AG20443 (cell line): ENCODE measurements around the gene AHRR.
A peak's percentile ranks its signal among the peaks of the same experiment; 100 is the strongest.
"Not testable (repeated sequence)": the region's sequence is repeated elsewhere in the genome, so short reads cannot be mapped to it uniquely, and the experiment has no call there.

Experiments
- DNase-seq: peaks from one replicate; pipeline ENCODE4 v3.0.0; 2012; ENCODE audit warnings: low spot score, mixed read lengths

Gene AHRR

DNA sequence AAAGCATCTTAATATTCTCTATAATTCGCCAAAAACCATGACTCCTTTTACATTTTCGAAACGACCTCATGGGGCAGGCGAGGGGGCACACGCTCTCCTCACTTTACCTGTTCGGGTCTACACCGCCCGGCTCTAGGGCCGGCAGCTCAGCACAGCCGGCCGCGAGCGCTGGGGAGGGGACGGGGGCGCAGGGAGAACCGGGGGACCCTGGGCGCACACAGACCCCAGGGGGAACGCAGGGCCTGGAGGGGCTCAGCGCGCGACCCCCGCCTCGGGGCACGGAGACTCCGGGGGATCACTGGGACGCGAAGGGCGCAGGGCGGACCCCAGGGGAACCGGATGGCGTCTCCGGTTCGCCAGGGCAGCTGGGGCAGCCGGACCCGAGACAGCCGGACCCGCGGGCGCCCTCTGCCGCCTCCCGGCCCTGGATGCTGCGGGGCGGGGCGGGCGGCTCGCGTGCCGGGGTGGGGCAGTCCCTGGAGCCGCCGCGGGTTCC lies at the start of gene AHRR:
Gene AHRR (plus strand): TSS at position 485 of the 496 bp plus-strand sequence. CDS start 22,189 bp downstream, outside the sequence.
- peak; percentile 98 for DNase-seq

DNA sequence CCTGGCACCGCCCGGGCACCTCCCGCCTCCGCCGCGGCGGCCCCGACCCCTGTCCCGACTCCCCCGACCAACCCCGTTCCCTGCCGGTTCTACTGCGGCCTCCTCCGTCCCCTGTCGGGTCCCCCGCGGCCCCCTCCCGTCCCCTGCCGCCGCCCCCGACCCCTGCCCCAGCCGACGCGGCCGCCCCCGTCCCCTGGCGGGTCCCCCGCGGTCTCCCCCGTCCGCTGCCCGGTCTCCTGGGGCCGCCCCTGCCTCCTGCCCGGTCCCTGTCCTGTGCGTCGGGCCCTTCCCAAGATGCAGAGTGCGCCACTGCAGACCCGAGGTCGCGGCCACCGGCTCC lies 49.7 kb upstream of the AHRR start:
- DNase-seq = not testable (repeated sequence)

DNA sequence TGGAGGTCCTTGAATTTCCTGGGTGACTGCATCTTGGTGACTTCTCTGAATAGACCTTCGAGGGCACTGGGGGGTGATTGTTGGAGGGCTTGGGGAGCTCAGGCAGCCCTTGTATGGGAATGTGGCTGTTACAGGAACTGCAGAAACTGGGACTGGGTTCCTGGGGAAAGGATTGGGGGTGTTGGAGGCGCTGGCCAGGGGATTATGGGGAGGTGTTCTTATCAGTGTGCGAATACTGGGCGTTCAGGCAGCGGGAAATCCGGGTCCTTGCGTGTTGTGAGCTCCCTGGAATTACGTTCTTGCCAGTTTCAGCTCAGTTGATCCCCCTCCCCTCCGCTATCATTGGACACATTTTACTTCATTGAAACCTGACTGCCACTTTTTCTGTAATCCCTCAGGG lies 48.4 kb upstream of the AHRR start:
- not testable (repeated sequence) for DNase-seq

DNA sequence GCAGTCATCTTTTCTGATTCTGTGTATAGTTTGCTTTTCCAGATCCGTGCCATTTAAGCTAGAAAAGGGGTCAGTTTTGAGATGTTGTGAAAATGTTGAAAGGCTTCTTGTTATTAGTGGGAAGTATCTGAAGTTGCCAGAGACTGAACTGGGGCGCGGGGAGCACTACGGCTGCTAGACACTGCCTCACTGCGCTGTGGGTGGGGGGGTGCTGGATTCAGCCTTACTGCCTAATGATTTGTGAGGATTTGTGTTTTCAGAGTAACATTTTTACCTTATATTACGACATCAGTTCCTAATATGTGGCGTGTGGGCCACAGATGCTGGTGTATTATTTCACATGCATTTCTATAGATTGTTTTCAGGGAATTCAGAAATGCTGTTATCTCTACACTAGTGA lies 48.0 kb upstream of the AHRR start:
- DNase-seq = not testable (repeated sequence)

DNA sequence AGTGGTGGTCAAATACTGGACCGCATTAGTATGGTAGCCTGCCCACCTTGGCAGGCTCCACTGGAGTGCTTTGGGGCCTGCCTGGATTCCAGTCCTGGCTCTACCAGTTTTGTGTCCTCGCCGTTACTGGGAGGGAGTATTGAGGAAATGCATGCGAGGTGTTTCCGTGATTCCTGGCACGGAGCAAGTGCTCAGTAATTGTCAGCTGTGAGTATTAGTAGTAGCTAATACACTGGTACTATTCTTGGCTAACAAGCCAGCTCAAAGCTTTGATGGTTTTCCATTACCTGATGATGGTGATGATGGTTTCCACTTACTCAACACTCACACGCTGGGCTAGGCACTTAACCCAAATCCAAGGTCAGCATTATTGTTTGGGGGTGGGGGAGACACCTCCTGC lies 47.2 kb upstream of the AHRR start:
- not testable (repeated sequence) for DNase-seq

DNA sequence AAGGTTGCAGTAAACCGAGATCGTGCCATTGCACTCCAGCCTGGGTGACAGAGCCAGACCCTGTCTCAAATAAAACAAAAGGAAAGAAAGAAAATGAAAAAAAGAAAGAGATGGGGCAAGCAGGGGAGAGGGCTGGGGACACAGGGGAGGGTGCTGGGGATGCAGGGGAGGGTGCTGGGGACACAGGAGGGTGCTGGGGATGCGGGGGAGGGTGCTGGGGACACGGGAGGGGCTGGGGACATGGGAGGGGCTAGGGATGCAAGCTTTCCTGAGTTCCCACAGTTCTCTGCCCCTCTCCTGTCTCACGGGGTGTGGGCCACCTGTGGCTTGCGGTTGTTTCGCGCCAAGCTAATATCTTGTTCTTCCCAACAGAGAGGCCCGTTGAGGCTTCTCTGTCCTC lies 42.9 kb upstream of the AHRR start:
- no peak for DNase-seq

DNA sequence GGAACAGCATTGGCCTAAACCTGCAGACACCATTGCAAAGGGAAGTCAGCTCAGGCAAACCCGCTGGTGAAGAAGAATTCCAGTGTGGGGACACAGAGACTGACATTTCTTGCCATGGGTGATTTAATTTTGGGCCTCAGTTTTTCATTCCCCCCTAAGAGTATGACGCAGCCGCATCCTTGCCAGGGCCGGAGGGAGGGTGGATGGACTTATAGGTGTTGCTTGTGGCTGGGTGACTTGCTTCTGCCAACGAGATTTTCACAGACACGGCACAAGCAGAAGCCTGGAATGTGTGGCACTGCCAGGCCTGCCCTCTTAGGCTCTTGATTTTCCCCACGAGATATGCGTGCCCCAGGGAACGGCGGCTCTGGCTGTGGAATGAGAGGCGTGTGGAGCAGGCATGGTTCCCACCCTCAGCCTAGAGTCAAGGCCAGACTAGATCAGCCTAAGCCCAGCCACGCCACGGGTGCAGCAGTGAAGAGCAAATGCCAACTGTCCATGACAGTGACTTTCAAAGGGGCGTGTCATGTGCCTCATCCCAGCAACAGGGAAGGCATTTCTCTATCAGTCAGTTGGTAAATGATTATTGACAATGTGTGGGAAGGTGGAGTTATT lies 42.4 kb upstream of the AHRR start:
- not testable (repeated sequence) for DNase-seq

DNA sequence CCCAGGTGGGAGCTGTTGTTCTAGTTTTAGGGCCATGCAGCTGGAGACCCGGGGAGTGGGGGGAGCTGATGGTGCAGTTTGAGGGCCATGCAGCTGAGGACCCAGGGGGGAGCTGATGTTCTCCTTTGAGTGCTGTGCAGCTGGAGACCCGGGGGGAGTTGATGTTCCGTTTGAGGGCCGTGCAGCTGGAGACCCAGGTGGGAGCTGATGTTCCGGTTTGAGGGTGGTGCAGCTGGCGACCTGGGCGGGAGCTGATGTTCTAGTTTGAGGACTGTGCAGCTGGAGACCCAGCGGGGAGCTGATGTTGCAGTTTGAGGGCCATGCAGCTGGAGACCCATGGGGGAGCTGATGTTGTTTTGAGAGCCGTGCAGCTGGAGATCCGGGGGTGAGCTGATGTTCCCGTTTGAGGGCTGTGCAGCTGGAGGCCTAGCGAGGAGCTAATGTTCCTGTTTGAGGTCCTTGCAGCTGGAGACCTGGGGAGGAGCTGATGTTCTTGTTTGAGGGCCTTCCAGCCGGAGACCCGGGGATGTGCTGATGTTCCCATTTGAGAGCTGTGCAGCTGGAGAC lies 35.4 kb upstream of the AHRR start:
- DNase-seq = no peak

DNA sequence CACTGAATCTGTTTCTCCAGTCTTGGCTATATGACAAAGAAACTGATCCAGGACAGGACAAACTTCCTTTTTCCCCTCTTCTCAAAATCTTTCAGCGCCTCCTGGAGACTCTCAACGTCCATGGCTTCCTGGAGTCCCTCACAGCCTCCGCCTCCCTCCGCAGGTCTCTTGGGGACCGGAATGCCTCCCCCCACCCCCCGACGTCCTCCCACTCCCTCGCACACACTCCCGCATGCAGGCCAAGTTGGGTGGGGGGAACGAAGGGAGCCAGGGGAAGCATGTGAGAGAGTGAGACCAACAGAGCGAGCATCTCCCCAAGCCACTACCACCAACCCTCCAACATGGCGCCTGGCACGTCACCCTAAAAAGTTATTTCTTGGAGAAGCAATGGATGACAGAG lies 31.3 kb upstream of the AHRR start:
- DNase-seq = not testable (repeated sequence)

DNA sequence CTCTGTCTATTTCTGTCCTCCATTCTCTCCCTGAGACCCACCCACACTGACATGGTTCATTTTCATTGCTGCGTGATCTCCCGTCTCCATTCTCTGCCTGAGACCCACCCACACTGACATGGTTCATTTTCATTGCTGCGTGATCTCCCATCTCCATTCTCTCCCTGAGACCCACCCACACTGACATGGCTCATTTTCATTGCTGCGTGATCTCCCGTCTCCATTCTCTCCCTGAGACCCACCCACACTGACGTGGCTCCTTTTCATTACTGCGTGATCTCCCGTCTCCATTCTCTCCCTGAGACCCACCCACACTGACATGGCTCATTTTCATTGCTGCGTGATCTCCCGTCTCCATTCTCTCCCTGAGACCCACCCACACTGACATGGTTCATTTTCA lies 30.2 kb upstream of the AHRR start:
- not testable (repeated sequence) for DNase-seq

DNA sequence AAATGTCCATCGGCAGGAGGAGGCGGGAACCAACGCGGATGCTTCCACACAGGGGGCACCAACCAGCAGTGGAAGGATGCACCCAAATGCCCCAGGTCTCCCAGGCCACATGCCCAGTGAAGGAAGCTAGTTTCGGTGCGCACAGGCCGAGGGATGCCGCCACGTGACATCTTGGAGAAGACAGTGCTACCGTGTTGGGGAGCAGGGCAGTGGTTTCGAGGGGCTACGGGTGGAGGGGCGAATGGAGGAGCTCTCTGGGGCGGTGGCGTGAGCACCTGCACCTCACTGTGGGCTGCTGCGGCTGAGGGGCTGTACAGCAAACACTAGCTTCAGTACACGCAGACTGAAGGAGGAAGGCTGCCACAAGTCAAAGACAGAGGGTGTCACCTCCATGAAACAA lies 26.7 kb upstream of the AHRR start:
- DNase-seq = not testable (repeated sequence)

DNA sequence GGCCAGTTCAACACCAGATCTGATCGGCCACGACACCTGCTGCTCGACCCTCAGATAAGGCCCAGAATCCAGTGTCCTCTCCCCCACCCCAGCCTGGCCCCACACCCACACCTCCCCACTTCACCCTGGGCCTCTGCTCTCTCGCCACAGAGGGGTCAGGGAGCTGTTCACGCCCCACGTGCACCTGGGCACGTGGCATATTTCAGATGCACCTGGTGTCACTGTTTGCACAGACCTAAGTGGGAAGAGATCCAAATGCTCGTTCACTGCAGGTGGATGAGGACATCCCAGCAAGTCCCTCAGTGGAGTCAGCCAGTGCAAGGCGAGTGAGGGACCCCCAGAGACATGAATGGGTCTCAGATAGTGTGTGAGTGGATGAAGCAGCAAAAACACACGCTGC lies 25.3 kb upstream of the AHRR start:
- DNase-seq = not testable (repeated sequence)

DNA sequence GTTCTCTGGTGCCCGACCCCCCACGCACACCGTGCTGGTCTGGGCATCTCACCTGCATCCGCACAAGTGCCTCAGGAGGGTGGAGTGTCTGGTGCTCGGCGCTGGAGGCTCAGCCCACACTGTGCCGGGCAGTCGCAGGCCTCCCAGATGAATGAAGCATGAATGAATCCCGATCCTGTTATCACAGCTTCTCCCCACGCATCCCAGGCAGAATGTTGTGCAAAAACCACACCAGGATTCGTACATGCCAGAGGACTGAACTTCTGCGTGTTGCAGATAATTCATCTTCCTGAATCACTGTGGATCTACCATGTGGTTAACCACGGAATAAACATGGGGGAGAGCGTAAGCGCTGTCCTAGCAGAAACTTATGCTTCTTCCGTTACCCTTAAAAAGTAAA lies 24.6 kb upstream of the AHRR start:
- DNase-seq = not testable (repeated sequence)

DNA sequence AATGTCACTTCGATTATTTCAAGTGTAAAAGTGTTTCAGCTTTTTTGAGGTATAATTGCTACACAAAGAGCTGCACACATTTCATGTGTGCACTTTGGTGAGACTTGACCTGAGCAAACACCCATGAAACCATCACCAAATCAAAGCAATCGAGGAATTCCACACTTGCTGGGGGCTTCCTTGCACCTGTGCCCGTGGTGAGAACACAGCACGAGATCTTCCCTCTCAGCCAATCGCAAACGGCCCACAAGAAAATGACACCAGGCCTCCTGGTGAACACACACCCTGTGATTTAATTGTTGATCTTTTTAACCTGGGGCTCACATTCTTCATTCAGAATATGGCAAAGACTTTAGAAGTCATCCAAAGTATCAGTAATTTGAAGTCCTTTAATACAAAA lies 24.1 kb upstream of the AHRR start:
- not testable (repeated sequence) for DNase-seq

DNA sequence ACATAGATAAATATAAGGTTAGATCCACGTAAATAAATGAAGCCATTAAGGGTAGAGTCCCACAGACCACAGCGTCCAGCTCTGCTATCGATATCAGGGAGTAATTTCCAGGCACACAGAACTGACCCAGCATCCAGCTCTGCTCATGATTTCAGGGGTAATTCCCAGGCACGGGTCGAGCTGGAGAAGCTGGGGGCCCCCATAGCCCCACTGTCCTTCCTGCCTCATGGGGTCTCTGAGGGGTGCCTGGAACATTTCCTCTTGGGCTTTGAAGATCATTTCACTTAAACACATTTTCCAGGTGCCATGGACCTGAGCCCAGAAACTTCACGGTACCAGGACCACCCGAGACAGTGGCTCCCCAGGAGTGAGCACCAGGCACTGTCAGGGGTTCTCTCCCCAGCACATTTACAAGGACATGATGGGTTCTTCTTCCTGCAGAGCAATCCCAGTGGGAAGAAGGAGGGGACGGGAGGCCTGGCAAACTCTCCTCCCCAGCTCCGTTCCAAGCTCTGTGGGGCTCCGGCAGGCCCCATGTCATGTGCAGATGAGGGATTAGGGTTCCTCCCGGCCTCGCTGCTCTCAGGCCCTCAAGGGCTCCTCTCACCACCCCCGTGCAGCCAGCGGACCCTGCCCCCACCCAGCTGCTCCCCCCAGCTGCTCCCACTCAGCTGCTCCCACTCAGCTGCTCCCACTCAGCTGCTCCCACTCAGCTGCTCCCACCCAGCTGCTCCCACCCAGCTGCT lies 23.4 kb upstream of the AHRR start:
- not testable (repeated sequence) for DNase-seq

DNA sequence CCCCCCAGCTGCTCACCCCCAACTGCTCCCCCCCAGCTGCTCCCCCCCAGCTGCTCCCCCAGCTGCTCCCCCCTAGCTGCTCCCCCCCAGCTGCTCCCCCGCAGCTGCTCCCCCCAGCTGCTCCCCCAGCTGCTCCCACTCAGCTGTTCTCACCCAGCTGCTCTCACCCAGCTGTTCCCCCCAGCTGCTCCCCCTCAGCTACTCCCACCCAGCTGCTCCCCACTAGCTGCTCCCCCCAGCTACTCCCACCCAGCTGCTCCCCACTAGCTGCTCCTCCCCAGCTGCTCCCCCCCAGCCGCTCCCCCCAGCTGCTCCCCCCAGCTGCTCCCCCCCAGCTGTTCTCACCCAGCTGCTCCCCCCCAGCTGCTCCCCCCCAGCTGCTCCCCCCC lies 22.8 kb upstream of the AHRR start:
- DNase-seq = no peak

DNA sequence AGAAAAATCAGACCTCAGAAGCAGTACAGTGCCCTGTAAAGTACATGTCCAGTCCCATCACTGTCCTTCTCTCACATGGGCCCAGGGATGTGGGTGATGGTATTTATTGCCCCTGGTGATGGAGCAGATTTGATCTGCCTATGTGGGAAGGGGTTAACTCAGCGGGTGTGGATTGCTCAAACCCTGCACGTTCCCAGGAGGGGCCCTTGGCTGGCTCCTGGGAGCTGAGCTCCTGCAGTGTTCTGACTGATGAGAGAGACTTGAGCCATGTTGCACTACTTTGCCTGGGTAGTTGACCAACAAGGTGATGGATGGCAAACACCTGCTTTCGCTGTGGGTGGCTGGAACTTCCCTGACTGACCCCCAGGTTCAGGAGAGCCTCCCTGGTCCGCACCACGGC lies 21.6 kb upstream of the AHRR start:
- not testable (repeated sequence) for DNase-seq

DNA sequence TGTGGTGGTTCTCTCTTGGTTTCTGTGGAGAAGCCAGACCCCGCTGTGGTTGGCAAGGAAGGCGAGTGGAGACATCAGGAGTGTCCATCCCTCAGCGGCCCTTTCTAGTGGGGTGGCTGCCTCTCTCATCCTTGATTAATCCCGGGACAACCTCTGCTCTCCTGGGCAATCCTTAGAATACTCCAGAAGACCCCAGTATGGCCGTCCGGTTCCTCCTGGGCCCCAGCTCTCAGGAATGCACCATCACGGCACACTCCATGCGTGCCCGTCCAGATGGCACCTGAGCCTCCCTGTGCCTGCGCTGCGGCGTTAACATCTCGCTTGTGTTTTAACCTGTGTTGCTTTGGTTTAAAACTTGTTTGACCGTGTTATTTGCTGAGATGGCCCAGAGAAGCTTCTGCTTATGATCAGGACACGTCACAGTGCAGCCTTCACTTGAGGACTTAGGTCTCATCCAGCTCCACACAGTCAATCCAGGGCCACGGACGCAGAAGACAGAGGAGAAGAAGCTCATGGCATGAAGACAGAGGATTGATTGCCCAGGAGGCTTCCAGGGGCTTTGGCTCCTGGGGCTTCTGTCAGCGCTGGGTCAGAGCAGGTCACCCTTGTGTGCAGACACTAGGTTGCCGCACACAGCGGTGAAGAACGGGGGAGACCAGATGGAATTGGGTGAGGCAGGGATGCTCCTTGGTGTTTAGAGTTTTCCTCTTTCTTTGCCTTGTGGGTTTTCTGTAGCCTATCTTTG lies 20.7 kb upstream of the AHRR start:
- not testable (repeated sequence) for DNase-seq

DNA sequence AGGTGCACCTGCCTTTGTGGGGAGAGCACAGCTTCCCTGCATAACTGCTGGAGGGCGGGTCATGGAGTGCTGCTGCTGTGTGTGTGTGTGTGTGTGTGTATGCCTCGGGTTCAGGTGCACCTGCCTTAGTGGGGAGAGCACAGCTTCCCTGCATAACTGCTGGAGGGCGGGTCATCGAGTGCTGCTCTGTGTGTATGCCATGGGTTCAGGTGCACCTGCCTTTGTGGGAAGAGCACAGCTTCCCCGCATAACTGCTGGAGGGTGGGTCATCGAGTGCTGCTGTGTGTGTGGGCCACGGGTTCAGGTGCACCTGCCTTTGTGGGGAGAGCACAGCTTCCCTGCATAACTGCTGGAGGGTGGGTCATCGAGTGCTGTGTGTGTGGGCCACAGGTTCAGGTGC lies 19.1 kb upstream of the AHRR start:
- not testable (repeated sequence) for DNase-seq

DNA sequence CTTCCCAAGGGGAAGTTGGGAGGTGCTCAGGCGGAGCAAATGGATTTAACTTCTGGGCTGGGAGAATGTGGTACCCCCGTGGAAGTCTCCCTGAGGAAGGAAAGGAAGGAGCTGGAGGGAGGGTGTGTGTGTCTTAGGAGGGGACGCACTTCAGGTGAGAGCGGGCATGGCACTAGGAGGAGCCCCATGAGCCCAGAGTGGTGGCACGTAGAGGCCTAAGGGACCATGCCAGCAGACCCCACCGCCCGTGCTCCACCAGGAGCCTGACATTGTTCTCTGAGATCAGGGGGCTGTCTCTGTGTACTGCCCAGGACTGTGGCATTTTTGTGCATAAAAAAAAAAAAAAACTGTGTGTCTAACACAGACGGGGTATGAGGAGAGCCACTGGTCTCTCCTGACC lies 18.5 kb upstream of the AHRR start:
- DNase-seq = no peak

DNA sequence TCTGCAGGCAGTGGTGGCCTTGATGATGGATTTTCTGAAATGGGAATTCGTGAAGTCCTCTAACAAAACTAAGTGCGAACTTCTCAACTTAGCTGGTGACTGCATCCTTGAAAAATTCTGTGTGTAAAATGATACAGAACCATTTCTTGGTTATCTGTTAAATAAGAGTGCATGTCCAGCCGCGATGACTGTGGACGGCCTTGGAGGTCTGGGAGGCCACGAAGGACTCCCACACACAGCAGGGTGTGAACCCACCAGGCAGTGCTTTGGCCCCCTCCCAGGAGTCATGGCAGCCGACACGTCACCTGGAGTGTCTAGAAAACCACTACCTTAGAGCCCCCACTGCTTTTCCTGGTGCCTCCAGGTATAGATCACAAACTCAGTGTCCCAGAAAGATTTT lies 17.8 kb upstream of the AHRR start:
- not testable (repeated sequence) for DNase-seq

DNA sequence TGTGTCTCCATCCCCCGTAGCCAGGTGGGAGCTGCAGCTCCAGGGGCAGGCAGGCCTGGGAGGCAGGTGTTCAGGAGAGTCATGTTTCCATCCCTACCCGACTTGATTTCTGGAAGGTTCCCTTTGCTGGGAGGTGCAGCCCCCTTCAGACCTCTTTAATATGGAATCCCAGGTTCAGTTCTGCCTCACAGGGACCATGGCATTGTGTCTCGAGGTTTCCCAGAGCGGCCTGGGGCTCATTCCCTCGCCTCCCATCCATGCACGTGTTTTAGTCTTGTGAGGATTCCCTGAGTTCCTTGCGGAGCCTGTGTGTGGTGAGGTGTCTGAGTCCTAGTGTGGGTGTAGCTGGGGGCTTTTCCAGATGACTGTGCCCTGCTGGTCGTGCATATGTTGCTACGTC lies 16.5 kb upstream of the AHRR start:
- DNase-seq = no peak

DNA sequence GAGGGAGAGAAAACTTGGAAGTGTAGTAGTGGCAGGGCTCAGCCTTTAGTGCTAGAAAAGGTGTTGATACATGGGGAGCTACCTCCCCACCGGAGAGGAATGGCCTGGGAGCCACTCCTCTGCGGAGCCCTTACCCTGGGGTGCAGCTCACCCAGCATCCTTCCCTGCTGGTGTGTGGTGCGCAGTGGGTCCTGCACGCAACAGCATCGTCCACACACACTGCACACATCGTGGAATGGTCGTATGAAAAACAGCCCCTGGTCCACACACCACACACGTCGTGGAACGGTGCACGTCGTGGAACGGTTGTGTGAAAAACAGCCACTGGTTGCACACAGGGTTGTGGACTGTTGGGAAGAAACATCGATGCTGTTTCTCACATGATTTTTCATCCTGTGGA lies 16.1 kb upstream of the AHRR start:
- no peak for DNase-seq
